A549 (cell line): ENCODE data around the gene CELF1.

Source experiments
- CBX8 ChIP-seq: fragments of 200-600 bp; sonication (generic); IDR thresholded peaks from 2 replicates; pipeline ENCODE4 v1.6.1; 2016
- MYC ChIP-seq: IDR thresholded peaks from 2 replicates; pipeline ENCODE4 v1.6.1; 2012; ENCODE audit warnings: mild to moderate bottlenecking, inconsistent platforms, low read length, improper control_type of control experiment, borderline replicate concordance
- POLR2A ChIP-seq: IDR thresholded peaks from 2 replicates; pipeline ENCODE4 v1.6.1; 2012; ENCODE audit warnings: mild to moderate bottlenecking, low read length
- RAD21 ChIP-seq, 2 experiments: fragments of >200 bp in 1 of 2; sonication (Bioruptor Twin) in 1 of 2; formaldehyde crosslinking in 1 of 2; IDR thresholded peaks in 1 of 2; conservative IDR thresholded peaks in 1 of 2; 2 replicates in 1 of 2; 3 replicates in 1 of 2; pipeline ENCODE4 v1.6.1; 2012 to 2018; ENCODE audit warnings: inconsistent platforms in 1 of 2
- RCOR1 ChIP-seq: fragments of 150-350 bp; IDR thresholded peaks from 2 replicates; pipeline ENCODE4 v1.6.1; 2014; ENCODE audit warnings: antibody characterized with exemption, low read length, low read depth
- ZFP36 ChIP-seq: fragments of 450-650 bp; IDR thresholded peaks from 2 replicates; pipeline ENCODE4 v1.6.1; 2014; ENCODE audit warnings: borderline replicate concordance; ENCODE audit not compliant: partially characterized antibody
- TF ChIP-seq, protein P1 (sequence below): fragments of >200 bp; sonication (Bioruptor Twin); formaldehyde crosslinking; IDR thresholded peaks from 3 replicates; pipeline ENCODE4 v1.5.1; 2016
- TF ChIP-seq, protein P2 (sequence below): IDR thresholded peaks from 2 replicates; pipeline ENCODE4 v1.6.1; 2012

DNA sequence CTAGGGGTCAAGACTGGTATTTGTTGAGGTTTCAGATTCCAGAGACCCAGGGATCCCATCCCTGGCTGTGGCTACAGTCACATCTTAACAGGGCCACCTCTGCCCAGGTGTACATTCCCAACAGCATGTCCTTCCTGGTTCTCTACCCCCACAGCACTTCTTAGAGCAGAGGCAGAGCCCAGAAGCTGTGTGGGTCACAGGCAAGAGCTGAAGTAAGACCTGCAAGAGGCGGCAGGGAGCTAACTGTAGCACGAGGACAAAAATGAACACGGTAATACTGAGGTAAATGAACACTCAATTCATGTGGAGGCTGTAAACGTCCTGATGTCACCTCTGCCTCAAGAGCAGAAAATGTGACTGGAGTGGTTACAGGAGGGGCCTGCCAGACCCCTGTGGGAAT, 82.3 kb downstream of the CELF1 start:
- no peak for TF ChIP-seq ZFP36
- TF ChIP-seq, protein P1, sequence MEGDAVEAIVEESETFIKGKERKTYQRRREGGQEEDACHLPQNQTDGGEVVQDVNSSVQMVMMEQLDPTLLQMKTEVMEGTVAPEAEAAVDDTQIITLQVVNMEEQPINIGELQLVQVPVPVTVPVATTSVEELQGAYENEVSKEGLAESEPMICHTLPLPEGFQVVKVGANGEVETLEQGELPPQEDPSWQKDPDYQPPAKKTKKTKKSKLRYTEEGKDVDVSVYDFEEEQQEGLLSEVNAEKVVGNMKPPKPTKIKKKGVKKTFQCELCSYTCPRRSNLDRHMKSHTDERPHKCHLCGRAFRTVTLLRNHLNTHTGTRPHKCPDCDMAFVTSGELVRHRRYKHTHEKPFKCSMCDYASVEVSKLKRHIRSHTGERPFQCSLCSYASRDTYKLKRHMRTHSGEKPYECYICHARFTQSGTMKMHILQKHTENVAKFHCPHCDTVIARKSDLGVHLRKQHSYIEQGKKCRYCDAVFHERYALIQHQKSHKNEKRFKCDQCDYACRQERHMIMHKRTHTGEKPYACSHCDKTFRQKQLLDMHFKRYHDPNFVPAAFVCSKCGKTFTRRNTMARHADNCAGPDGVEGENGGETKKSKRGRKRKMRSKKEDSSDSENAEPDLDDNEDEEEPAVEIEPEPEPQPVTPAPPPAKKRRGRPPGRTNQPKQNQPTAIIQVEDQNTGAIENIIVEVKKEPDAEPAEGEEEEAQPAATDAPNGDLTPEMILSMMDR: no peak
- no peak for TF ChIP-seq POLR2A
- no peak for TF ChIP-seq RCOR1
- no peak for TF ChIP-seq RAD21 (conservative IDR thresholded peaks at IDR 0.05 in 1 of 2, IDR thresholded peaks at IDR 0.05 in 1 of 2)
- no peak for TF ChIP-seq CBX8
- TF ChIP-seq, protein P2, sequence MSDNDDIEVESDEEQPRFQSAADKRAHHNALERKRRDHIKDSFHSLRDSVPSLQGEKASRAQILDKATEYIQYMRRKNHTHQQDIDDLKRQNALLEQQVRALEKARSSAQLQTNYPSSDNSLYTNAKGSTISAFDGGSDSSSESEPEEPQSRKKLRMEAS: no peak
- no peak for TF ChIP-seq MYC
